Muscle of leg (tissue), 11 donors: ENCODE results near the gene PRRT1B. TPM values are rescaled to one million over a fixed set of nuclear protein-coding genes. Genes with fewer than 3 reads are reported as not detected.

Experiments used
- DNase-seq: peaks from one replicate; pipeline ENCODE4 v3.0.0; 2013
- H3K27ac ChIP-seq: one replicate; pipeline ENCODE4 v1.5.1; 2013; ENCODE audit warnings: mild to moderate bottlenecking, low read length, control low read depth
- H3K27me3 ChIP-seq: one replicate; pipeline ENCODE4 v1.6.1; 2013; ENCODE audit warnings: low read length; ENCODE audit not compliant: control insufficient read depth, insufficient read depth
- H3K36me3 ChIP-seq: one replicate; pipeline ENCODE4 v1.6.1; 2013; ENCODE audit warnings: low read length; ENCODE audit not compliant: control insufficient read depth, insufficient read depth
- H3K4me1 ChIP-seq: one replicate; pipeline ENCODE4 v1.6.1; 2013; ENCODE audit warnings: low read length; ENCODE audit not compliant: control insufficient read depth, insufficient read depth
- H3K4me3 ChIP-seq: one replicate; pipeline ENCODE4 v1.5.1; 2013; ENCODE audit warnings: low read length, control low read depth
- H3K9me3 ChIP-seq: replicated peaks from 2 replicates; pipeline ENCODE4 v1.6.1; 2013; ENCODE audit warnings: low read depth, low read length; ENCODE audit not compliant: control insufficient read depth
- WGBS: methylation state at CpG from one replicate; pipeline ENCODE4 v1.1.5; 2013; ENCODE audit warnings: missing lambda C conversion rate; ENCODE audit not compliant: insufficient coverage; 5-methylcytosine and 5-hydroxymethylcytosine counted together
- polyA plus RNA-seq, 8 donors: library from polyadenylated mRNA; unstranded; fragments of 120-200 nt; gene quantifications; one replicate each; pipeline versions ENCODE4 v1.2.1 to v1.2.3, GENCODE V29; 2013; ENCODE audit warnings: inconsistent platforms in 1 of 8, low replicate concordance in 1 of 8; ENCODE audit not compliant: insufficient read length in 8 of 8, insufficient read depth in 1 of 8
- total RNA-seq: library from RNA; stranded (reverse); fragments of 120-200 nt; gene quantifications from one replicate; pipeline ENCODE4 v1.2.4, GENCODE V29; 2013

Gene PRRT1B
- total and polyA plus RNA-seq, 9 donors = 0.57 TPM; not detected in 8

DNA sequence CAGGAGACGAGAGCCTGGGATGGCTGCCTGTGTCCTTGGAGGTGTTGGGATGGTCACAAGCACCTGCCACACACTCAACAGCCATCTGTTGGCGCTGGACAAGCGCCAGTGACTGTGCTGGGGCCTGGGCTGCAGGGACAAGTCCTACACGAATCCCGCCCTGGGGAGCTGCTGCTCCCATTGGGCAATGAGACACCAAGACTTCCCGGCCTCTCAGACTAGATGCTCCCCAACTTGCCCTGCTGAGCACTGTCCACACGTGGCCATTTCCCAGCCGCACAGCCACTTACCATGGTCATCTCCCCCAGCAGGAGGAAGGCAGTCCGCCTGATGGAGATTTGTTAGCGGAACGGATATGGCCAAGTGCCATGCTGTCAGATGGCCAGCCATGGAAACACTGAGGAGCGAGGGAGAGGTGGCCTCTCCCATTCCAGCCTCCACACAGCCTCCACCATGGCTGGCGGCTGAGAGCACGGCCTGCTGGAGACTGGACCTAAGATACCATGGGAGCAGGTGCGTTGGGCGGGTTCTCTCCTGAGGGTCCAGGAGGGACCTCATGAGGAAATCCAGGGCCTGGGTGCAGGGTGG, 43.9 kb downstream of the PRRT1B start:
- Histone ChIP-seq H3K9me3 (no peaks in the 10 kb centered on the region), H3K4me1 (peaks cover 16% of the 10 kb centered on the region), H3K27me3 (no peaks in the 10 kb centered on the region), H3K27ac (no peak overlapping the region), H3K4me3 (no peak overlapping the region), H3K36me3 (peaks cover 75% of the 10 kb centered on the region)
- peak; percentile 39 for DNase-seq
- WGBS = 83% methylated on average over 9 of the region's 16 CpGs

DNA sequence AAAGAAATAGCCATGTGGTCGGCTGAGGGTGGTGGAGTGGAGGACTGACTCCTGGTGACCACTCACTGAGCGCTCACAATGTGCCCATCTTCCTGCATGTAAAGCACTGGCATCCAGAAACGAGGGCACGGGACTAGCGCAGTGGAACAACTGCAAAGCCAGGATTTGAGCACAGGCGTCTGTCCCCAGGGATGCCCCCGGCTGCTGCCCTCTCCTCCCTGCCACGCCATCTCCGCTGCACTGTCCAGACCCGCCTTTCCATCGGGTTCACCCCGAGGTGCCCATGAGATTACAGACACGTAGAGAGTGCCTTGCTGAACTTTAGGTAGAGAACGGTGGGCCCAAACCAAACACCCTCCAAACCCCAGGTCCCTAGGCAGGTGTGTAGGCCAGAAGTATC, 44.7 kb downstream of the PRRT1B start:
- no peaks in the 10 kb centered on the region for H3K9me3 ChIP-seq
- peaks cover 16% of the 10 kb centered on the region for H3K4me1 ChIP-seq
- 90% methylated on average over 13 of the region's 14 CpGs for WGBS
- peaks cover 75% of the 10 kb centered on the region for H3K36me3 ChIP-seq
- H3K27me3 ChIP-seq = no peaks in the 10 kb centered on the region
- H3K4me3 ChIP-seq = no peak overlapping the region
- DNase-seq = no peak
- no peak overlapping the region for H3K27ac ChIP-seq

DNA sequence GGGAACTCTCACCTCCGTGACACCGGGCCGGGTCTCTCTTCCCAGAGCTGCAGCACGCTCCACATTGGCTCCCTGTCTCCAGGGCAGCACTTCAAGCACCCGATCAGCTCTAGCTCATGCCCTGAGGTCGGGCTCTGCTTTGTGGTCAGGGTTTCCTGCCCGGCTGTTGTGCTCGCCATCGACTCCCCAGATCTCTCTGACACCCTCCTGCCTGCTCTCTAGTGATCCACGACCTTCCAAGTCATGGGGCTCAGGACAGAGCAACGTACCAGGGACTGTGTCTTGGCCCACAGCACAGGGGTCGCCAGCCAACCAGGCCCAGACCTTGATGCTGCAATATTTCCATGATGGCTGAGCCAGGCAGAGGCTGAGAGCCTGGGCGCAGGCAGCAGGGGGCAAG, 45.1 kb downstream of the PRRT1B start:
- 76% methylated on average over 13 of the region's 13 CpGs for WGBS

DNA sequence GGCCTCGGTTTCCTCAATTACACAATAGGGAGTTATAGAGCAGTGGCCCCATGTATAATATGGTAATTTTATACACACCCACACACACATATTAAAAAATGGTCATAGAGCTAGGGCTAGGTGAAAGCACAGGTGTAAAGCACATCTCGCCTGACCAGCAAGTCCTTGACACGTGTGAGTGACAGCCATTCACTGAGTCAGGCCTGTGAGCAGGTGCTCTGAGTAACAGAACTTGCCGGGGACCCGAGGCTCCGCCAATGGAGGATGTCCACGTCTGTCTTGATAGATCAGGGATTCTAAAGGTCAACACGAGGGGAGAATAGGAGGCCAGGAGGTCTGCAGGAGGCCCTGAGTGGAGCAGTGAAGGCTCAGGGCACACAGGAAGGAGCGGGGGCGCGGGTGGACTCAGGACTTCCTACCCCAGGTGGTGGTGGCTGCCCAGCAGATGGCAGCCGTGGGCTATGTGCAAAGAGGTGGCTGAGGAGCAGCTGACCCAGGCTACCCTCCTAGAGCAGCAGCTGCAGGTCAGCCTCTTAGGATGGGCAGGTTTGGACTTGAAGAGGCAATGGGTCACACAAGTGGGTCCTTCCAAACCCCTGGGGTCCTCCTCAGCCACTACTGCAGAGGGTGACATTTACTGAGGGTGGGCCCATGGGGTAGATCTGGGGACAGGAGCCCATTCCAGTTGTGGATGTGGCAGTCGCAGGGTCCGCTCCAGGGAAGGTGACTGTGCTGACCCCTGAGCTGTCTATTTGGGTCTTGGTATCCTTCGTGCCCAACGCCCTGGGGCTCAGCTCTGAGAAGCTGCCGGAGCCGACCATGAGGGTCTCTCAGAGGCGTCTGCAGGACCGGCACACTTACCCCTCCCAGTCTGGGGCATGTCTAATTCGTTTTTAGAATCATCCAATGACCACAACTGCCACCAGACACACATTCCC, 45.9 kb downstream of the PRRT1B start:
- H3K9me3 ChIP-seq = no peaks in the 10 kb centered on the region
- 69% methylated on average over 20 of the region's 21 CpGs for WGBS

More for the DNA sequence above, 45.1 kb downstream of the PRRT1B start:
- Histone ChIP-seq H3K36me3 (peaks cover 74% of the 10 kb centered on the region), H3K4me3 (no peak overlapping the region), H3K27ac (no peak overlapping the region), H3K9me3 (no peaks in the 10 kb centered on the region), H3K27me3 (no peaks in the 10 kb centered on the region), H3K4me1 (peaks cover 16% of the 10 kb centered on the region)
- DNase-seq = no peak

DNA sequence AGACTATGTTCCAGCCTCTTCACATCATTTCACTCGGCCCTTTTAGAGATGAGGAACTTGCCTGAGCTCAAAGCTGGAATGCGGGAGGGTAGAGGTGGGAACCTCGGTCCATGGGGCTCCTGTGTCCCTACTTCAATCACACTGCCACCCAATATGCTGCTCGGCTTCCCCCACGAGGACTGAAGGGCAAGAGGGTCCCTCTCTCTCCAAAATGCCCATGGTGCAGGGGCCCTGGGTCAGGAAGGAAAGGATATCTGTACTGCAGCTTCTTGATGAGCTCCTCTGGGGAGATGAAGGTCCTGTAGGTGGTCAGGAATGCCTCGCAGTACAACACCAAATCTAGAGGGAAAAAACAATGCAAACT, 46.5 kb downstream of the PRRT1B start:
- WGBS = no CpG with 5 or more reads among the region's 6 CpGs
- Histone ChIP-seq H3K27me3 (no peaks in the 10 kb centered on the region), H3K4me3 (no peak overlapping the region), H3K36me3 (peaks cover 85% of the 10 kb centered on the region), H3K9me3 (no peaks in the 10 kb centered on the region), H3K27ac (no peak overlapping the region), H3K4me1 (peaks cover 16% of the 10 kb centered on the region)
- no peak for DNase-seq

More for the DNA sequence above, 45.9 kb downstream of the PRRT1B start:
- no peak overlapping the region for H3K27ac ChIP-seq
- peaks cover 16% of the 10 kb centered on the region for H3K4me1 ChIP-seq
- H3K27me3 ChIP-seq = no peaks in the 10 kb centered on the region
- H3K4me3 ChIP-seq = no peak overlapping the region
- H3K36me3 ChIP-seq = peaks cover 79% of the 10 kb centered on the region
- DNase-seq = peak; percentile 83

DNA sequence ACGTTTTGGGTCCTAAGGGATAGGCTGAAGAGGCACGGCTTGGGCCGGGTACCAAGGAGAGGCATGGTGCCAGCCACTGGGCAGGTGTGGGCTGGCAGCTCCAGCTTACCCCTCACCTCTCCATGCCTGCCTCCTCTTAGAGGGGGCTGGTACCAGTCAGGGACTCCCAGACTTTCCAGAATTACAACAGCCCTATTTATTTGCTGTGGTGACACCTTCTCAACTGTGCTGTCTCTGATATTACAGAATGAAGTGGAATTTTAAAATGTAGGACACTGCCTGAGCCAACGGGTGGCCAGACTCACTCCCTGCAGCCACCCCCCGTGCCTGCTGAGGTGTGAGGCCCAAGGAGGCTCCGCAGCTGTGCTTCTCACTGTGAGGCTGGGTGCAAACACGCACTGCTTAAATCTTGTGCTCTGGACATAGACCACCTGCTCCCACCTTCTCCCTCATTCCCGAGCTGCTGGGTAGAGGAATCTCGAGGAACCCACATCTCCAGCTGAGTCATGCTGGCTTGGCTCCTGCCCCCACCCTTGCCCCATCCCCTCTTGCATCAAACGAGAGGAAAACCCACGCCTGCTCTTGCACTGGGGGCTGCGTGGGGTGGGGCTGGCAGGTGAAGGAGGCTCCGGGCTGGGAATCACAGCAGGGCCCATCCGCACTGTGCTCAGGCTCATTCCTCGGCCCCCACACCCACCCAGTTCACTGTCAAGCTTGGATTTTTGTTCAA, 47.9 kb downstream of the PRRT1B start:
- Histone ChIP-seq H3K27ac (no peak overlapping the region), H3K4me1 (peaks cover 24% of the 10 kb centered on the region), H3K4me3 (no peak overlapping the region), H3K36me3 (peaks cover 87% of the 10 kb centered on the region), H3K9me3 (no peaks in the 10 kb centered on the region), H3K27me3 (no peaks in the 10 kb centered on the region)
- WGBS = 86% methylated on average over 9 of the region's 15 CpGs
- DNase-seq = no peak

DNA sequence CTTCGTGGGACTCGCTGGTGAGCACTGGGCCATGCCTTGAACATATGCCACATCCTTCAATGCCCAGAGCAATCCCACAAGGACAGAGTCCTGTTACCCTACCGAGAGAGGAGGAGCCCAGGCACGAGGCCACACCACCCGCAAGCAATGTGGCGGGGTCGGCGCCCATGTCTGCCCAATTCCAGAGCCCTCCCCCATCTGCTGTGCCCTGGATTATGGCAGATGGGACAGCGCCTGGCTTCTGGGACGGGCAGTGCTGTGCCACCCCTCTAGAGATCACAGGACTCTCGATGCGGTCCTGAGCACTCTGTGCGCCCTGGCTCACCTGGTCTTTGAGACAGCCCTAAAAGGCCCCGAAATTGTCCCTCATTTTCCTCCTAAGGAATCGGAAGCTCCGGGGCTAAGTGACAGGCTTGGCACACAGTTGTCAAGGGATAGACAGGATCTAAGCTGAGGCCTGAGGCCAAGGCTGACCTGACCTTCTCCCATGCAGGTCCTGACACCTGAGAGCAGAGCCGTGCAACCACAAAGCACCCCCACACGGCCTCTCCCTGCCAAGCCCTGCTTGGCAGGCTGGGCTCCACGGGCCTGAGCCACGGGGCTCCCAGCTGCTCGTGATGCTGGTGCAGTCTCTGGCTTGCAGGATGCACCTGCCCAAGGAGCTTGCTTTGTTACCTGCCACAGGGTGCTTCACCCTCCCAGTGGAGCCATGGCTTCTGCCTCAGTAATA, 48.8 kb downstream of the PRRT1B start:
- H3K27ac ChIP-seq = no peak overlapping the region
- no peak overlapping the region for H3K4me3 ChIP-seq
- peaks cover 83% of the 10 kb centered on the region for H3K36me3 ChIP-seq
- no peaks in the 10 kb centered on the region for H3K27me3 ChIP-seq
- WGBS = 89% methylated on average over 17 of the region's 21 CpGs
- peaks cover 18% of the 10 kb centered on the region for H3K4me1 ChIP-seq
- H3K9me3 ChIP-seq = no peaks in the 10 kb centered on the region
- no peak for DNase-seq

DNA sequence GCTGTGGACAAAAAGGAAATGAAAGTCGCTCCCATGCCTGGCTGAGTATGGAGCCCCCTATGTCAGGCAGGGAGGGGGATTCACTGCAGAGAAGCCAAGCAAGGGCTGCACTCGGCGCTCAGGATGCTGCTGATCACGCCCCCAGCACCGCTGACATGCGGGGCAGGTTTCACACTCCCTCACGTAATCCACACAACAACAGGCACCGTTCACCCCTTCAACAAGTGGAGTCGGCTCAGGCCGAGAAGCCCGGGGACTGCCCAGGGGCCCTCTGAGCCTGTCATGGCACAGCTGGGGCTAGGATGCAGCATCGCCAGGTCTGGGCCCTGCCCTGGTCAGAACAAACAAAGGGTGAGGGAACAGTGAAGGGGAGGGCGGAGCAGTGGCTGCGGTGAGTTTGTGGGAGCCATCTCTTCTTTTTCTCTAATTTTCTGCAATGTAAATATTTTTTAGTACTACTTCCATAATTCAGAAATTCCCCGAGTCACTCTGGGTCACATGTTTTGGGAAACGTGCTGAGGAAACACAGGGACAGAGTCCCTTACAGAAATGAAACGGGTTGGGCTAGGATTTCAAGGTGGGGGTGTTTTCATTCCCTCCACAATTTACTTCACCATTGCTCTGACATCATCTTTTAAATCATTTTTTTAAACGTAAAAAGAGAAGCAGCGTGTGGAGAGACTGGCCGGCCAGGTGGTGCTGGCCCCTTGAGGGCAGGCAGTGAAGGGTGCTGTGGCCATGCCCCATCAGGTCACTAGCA, 49.8 kb downstream of the PRRT1B start:
- Histone ChIP-seq H3K27me3 (no peaks in the 10 kb centered on the region), H3K36me3 (peaks cover 81% of the 10 kb centered on the region), H3K27ac (no peak overlapping the region), H3K4me1 (peaks cover 12% of the 10 kb centered on the region), H3K9me3 (no peaks in the 10 kb centered on the region), H3K4me3 (no peak overlapping the region)
- 88% methylated on average over 11 of the region's 20 CpGs for WGBS
- no peak for DNase-seq

DNA sequence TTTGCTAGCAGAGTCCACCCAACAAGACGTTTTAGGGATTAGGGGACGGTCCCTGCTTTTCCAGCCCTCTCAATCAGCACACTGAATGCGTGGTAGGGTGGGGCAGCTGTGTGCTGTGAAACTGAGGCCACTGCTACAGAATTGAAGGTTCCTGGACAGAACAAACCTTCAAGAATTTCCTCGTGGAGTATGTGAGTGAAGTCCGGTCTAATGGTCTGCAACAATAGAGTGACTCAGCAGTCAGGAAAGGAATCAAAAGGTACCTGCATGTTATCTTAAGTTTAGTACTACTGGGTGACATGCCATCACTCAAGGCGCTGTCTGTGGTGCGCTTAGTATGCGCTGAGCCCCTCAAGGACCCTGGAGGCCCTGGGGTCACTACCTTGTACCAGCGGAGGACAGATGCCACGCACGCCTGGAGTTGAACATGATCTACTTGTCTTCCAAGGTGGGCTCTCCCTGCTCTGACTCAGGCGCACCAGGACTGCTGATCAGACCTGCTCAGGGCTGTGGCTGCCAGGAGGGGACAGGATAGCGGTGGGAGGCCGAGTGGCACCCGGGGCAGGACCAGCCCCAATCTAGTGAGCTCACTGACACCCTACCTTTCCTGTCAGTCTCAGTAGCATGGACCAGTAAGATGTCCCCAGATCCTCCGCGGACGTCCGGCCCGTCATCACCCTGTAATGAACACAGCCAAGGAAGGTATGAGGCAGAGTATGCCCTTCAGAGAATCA, 50.5 kb downstream of the PRRT1B start:
- Histone ChIP-seq H3K4me3 (no peak overlapping the region), H3K27me3 (no peaks in the 10 kb centered on the region), H3K27ac (no peak overlapping the region), H3K4me1 (peaks cover 12% of the 10 kb centered on the region), H3K36me3 (peaks cover 81% of the 10 kb centered on the region), H3K9me3 (no peaks in the 10 kb centered on the region)
- 92% methylated on average over 14 of the region's 20 CpGs for WGBS
- DNase-seq = no peak
